HFFc6 (cell line): ENCODE measurements around the gene UBE2L3. TPM values are rescaled to one million over a fixed set of nuclear protein-coding genes. Genes with fewer than 3 reads are reported as not detected.
A peak's percentile ranks its signal among the peaks of the same experiment; 100 is the strongest.
"Not testable (repeated sequence)": the region's sequence is repeated elsewhere in the genome, so short reads cannot be mapped to it uniquely, and the experiment has no call there.

Experiments used
- DNase-seq: peaks from one replicate; pipeline ENCODE4 v3.0.0-alpha.2; 2018
- H3K27ac Mint-ChIP-seq: 2 replicates; pipeline ENCODE4 v1.8.0; 2020; ENCODE audit warnings: mild to moderate bottlenecking, mixed read lengths
- H3K27me3 Mint-ChIP-seq: 2 replicates; pipeline ENCODE4 v1.8.0; 2021; ENCODE audit warnings: mild to moderate bottlenecking, moderate library complexity, mixed read lengths; ENCODE audit not compliant: insufficient read depth
- H3K36me3 Mint-ChIP-seq: 2 replicates; pipeline ENCODE4 v1.8.0; 2021; ENCODE audit warnings: low read depth, mixed read lengths
- H3K4me1 Mint-ChIP-seq: 2 replicates; pipeline ENCODE4 v1.8.0; 2020; ENCODE audit warnings: low read depth, mixed read lengths
- H3K4me3 Mint-ChIP-seq: 2 replicates; pipeline ENCODE4 v1.8.0; 2020; ENCODE audit warnings: mild to moderate bottlenecking, moderate library complexity, mixed read lengths
- H3K9me3 Mint-ChIP-seq: 2 replicates; pipeline ENCODE4 v1.8.0; 2020; ENCODE audit warnings: mild to moderate bottlenecking, mixed read lengths
- total RNA-seq, 6 experiments: library from RNA; stranded (reverse); fragmentation: NEBNext Ultra II Directional; extraction: Animal tissue kit (Norgen Biotek cat#: 25700); gene quantifications; 2 replicates in 1 of 6; 3 replicates in 5 of 6; pipeline ENCODE4 v1.2.3, GENCODE V29; 2021
- TF ChIP-seq, protein P1 (sequence below): fragments of 200-600 bp; sonication (generic); IDR thresholded peaks from 2 replicates; pipeline ENCODE4 v1.5.0; 2021; ENCODE audit warnings: antibody characterized with exemption, mild to moderate bottlenecking

UBE2L3 gene
- total RNA-seq, 6 experiments from 2014 or later = 82.7 to 93.3 (median 88.7) TPM

DNA sequence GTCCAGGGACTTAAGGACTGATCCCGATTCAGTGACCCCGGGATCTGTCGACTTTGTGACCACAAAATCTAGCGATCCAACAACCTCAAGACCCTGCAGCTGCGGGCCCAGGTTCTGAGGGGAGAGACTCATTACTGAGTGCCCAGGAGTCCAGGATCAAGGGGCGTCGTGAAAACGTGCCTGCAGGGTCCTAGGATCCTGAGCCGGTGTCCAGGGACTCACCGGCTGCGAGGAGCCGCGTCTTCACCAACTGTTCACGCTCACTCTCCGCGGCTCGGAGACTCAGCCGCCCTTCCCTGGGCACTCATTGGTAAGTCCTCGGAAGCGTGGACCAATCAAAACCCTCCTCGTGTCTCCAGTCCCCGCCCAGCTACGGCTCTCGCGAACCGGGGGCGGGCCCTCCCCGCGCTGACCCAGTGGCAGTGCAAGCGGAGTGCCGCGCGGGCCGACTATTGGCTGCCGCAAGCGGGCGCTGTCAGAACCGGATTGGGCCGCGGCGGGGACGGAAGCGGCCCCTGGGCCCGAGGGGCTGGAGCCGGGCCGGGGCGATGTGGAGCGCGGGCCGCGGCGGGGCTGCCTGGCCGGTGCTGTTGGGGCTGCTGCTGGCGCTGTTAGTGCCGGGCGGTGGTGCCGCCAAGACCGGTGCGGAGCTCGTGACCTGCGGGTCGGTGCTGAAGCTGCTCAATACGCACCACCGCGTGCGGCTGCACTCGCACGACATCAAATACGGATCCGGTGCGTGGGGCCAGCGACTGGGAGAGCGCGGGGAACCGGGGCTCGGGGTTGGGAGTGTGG lies 74.5 kb downstream of the UBE2L3 start, which contains the start of gene SDF2L1:
Gene SDF2L1, plus strand, starts transcription at position 514 of the 795 bp plus-strand sequence. Its CDS starts 35 bp downstream, at position 549.
- peak within 1 kb of the TSS; percentile 80 for H3K4me3 Mint-ChIP-seq
- no peaks in the 10 kb centered on the region for H3K36me3 Mint-ChIP-seq
- H3K27me3 Mint-ChIP-seq = no peaks in the 10 kb centered on the region; the same call in 1 of the 2 replicates
- DNase-seq = peak; percentile 98
- H3K9me3 Mint-ChIP-seq = no peaks in the 10 kb centered on the region
- H3K4me1 Mint-ChIP-seq = peaks cover 30% of the 10 kb centered on the region
- H3K27ac Mint-ChIP-seq = peak within 1 kb of the TSS; percentile 85
- TF ChIP-seq, protein P1, sequence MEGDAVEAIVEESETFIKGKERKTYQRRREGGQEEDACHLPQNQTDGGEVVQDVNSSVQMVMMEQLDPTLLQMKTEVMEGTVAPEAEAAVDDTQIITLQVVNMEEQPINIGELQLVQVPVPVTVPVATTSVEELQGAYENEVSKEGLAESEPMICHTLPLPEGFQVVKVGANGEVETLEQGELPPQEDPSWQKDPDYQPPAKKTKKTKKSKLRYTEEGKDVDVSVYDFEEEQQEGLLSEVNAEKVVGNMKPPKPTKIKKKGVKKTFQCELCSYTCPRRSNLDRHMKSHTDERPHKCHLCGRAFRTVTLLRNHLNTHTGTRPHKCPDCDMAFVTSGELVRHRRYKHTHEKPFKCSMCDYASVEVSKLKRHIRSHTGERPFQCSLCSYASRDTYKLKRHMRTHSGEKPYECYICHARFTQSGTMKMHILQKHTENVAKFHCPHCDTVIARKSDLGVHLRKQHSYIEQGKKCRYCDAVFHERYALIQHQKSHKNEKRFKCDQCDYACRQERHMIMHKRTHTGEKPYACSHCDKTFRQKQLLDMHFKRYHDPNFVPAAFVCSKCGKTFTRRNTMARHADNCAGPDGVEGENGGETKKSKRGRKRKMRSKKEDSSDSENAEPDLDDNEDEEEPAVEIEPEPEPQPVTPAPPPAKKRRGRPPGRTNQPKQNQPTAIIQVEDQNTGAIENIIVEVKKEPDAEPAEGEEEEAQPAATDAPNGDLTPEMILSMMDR = peak; percentile 63

DNA sequence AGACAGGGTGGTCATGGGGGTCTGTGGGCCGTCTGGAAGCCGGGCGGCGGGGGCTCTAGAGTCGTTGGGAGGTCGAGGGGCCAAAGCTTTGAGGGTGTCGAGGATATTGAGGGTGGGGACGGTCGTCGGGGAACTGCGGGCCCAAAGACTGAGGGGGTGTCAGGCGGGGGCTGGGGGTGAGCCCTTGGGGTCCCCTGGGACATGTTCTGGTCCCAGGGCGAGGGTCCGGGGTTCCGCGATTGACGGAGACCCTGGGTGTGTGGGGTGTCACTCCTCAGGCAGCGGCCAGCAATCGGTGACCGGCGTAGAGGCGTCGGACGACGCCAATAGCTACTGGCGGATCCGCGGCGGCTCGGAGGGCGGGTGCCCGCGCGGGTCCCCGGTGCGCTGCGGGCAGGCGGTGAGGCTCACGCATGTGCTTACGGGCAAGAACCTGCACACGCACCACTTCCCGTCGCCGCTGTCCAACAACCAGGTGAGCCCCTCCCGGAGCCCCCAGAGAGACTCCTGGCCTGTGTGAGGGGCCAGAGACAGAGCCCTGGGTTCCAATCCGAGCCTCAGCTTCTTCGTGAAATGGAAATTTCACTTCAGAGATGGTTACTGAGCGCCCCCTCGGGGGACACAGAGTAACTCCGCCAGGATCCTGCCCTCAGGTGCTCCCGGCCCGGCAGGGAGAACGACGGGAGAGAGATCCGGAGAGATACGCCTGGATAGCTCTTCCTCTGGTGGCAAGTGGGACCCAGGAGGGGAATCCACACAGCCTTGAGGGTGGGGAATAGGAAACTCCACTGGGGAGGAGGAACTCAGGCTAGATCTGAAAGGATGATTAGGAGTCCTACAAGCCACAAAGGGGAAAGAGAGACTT lies 75.3 kb downstream of the UBE2L3 start:
- H3K27me3 Mint-ChIP-seq = no peaks in the 10 kb centered on the region; the same call in 1 of the 2 replicates
- DNase-seq = peak; percentile 45
- H3K4me3 Mint-ChIP-seq = peak overlapping the region; percentile 80
- no peaks in the 10 kb centered on the region for H3K36me3 Mint-ChIP-seq
- peak overlapping the region; percentile 85 for H3K27ac Mint-ChIP-seq
- H3K9me3 Mint-ChIP-seq = no peaks in the 10 kb centered on the region
- peaks cover 31% of the 10 kb centered on the region for H3K4me1 Mint-ChIP-seq
- TF ChIP-seq, protein P1 = peak; percentile 76

DNA sequence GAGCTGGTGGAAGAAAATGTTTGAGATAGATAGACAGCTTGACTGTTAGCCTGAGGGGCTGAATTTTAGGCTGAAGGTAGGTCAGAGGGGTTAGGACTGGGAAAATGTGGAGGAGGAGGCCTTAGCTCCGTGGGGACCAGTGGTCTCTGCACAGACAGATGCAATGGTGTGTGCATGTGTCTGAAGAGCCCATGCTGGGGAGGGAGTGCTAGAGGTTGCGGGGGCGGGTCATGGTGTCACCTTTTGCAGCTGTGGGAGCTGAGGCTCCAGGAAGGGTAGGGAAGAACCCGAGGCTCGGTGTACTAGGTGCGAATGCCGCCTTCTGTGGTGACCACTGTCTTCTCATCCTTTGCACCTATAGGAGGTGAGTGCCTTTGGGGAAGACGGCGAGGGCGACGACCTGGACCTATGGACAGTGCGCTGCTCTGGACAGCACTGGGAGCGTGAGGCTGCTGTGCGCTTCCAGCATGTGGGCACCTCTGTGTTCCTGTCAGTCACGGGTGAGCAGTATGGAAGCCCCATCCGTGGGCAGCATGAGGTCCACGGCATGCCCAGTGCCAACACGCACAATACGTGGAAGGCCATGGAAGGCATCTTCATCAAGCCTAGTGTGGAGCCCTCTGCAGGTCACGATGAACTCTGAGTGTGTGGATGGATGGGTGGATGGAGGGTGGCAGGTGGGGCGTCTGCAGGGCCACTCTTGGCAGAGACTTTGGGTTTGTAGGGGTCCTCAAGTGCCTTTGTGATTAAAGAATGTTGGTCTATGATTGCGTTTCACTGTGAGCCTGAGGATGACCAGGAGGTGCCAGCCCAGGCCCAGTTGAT lies 76.2 kb downstream of the UBE2L3 start:
- peak overlapping the region; percentile 12; the same call in 1 of the 2 replicates for H3K27ac Mint-ChIP-seq
- TF ChIP-seq, protein P1 = peak; percentile 46
- H3K27me3 Mint-ChIP-seq = no peaks in the 10 kb centered on the region; the same call in 1 of the 2 replicates
- H3K36me3 Mint-ChIP-seq = no peaks in the 10 kb centered on the region
- no peak for DNase-seq
- H3K4me1 Mint-ChIP-seq = peaks cover 31% of the 10 kb centered on the region
- H3K4me3 Mint-ChIP-seq = peak overlapping the region; percentile 80
- H3K9me3 Mint-ChIP-seq = no peaks in the 10 kb centered on the region

DNA sequence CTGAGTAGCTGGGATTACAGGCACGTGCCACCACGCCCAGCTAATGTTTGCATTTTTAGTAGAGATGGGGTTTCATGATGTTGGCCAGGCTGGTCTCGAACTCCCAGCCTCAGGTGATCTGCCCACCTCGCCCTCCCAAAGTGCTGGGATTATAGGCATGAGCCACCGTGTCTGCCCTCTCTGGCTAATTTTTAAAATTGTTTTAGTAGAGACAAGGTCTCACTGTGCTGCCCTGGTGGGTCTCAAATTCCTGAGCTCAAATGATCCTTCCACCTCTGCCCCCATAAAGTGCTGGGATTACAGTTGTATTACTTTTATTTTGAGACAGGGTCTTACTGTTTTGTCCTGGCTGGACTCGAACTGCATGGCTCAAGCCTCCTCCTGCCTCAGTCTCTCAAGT lies 78.0 kb downstream of the UBE2L3 start:
- H3K27ac Mint-ChIP-seq, H3K27me3 Mint-ChIP-seq, H3K9me3 Mint-ChIP-seq, DNase-seq, H3K4me3 Mint-ChIP-seq, H3K36me3 Mint-ChIP-seq: not testable (repeated sequence)
- H3K4me1 Mint-ChIP-seq = peaks cover 35% of the 10 kb centered on the region

DNA sequence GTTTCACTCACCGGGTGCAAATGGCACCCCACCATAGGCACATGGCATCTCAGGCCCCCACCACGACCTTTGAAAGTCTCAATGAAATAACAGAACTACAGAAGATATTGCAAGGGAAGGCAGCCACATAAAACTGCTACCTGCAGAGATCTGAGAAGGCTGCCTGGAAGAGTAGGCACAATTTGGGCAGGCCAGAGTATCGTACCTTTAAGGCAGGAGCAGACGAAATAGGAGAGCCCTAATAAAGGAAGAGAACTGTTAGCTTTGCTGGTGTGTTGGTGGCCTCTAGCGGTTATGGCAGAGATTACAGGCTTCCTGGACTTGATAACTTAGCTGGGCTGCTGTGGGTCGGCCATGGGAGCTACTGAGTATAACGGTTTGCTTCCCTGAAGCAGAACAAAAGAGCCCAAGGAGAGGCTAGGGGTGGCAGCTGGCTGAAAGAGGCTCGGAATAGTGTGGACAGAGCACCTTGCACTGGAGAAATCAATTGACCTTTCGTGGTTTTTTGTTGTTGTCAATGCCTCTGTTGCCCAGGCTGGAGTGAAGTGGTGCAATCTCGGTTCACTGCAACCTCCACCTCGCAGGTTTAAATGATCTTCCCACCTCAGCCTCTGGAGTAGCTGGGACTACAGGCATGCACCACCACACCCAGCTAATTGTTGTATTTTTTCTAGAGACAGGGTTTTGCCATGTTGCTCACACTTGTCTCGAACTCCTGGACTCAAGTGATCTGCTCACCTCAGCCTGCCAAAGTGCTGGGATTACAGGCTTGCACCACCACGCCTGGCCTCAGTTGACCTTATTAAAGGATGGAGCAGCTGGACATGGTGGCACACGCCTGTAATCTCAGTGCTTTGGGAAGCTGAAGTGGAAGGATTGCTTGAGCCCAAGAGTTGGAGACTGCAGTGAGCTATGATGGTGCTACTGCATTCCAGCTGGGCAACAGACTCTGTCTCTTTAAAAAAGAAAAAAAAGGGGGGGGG lies 79.4 kb downstream of the UBE2L3 start:
- H3K27ac Mint-ChIP-seq = no peak overlapping the region

More for the DNA sequence above, 79.4 kb downstream of the UBE2L3 start:
- Mint-ChIP-seq H3K9me3 (no peaks in the 10 kb centered on the region), H3K4me1 (peaks cover 36% of the 10 kb centered on the region), H3K27me3 (no peaks in the 10 kb centered on the region; the same call in 1 of the 2 replicates), H3K36me3 (no peaks in the 10 kb centered on the region), H3K4me3 (no peak overlapping the region)
- TF ChIP-seq, protein P1 = peak; percentile 89
- peak; percentile 73 for DNase-seq
